ENCODE data around the gene CCDC122. TPM values are rescaled to one million over a fixed set of nuclear protein-coding genes. Genes with fewer than 3 reads are reported as not detected.

CCDC122 gene
- total and polyA plus RNA-seq, 4 donors, result 1.2 to 2.3 (median 1.7) TPM

GRCh38 chr13:43786766-43787517 is 92.6 kb downstream of the CCDC122 start, which contains the start of gene ENOX1:
TSS of gene ENOX1 (minus strand) at chr13:43786972.
- Histone ChIP-seq H3K9me3 (ENCODE audit: control insufficient read depth in 4 of 4, low read length in 3 of 4) (no peaks in the 10 kb centered on the region), H3K9ac (ENCODE audit: low read depth in 1 of 2, low read length in 2 of 2) (no peak within 1 kb of the TSS), H3K36me3 (ENCODE audit: control insufficient read depth in 4 of 4, insufficient read depth in 3 of 4, low read depth in 1 of 4, low read length in 3 of 4) (no peaks in the 10 kb centered on the region), H3K4me3 (ENCODE audit: low read depth in 1 of 3, low read length in 3 of 3) (peak within 1 kb of the TSS; percentile 56 to 65 (median 60)), H3K4me1 (ENCODE audit: control insufficient read depth in 4 of 4, insufficient read depth in 4 of 4, low read length in 3 of 4) (peaks cover 12 to 26% (median 22%) of the 10 kb centered on the region in 4 donors), H3K27me3 (ENCODE audit: control insufficient read depth in 4 of 4, insufficient read depth in 4 of 4, low read length in 3 of 4) (peaks cover 0 to 12% (median 4%) of the 10 kb centered on the region in 4 donors), H3K27ac (ENCODE audit: low read depth in 1 of 2, low read length in 2 of 2) (peak within 1 kb of the TSS in 1 of 2 donors; percentile 10)
- WGBS, result 1% methylated on average over 93 of the region's 93 CpGs
- TF ChIP-seq GABPA (IDR thresholded peaks at IDR 0.05 in 1 of 2, conservative IDR thresholded peaks at IDR 0.05 in 1 of 2) (no peak), RXRA (IDR thresholded peaks at IDR 0.05) (no peak), NR2F2 (IDR thresholded peaks at IDR 0.05) (no peak), ATF3 (IDR thresholded peaks at IDR 0.05) (no peak), CTCF (IDR thresholded peaks at IDR 0.05; ENCODE audit: low read depth, low read length, missing input control) (no peak), FOXA1 (IDR thresholded peaks at IDR 0.05) (no peak), RAD21 (IDR thresholded peaks at IDR 0.05) (peak in 1 of 2 donors; percentile 5)
- DNase-seq (ENCODE audit: low spot score), result peak; percentile 41

- H3K9ac ChIP-seq (ENCODE audit: low read depth in 1 of 2, low read length in 2 of 2), result no peak overlapping the region
- peaks cover 0 to 12% (median 4%) of the 10 kb centered on the region in 4 donors for H3K27me3 ChIP-seq (ENCODE audit: control insufficient read depth in 4 of 4, insufficient read depth in 4 of 4, low read length in 3 of 4)
- 1% methylated on average over 28 of the region's 28 CpGs for WGBS
- no peak for DNase-seq (ENCODE audit: low spot score)
- peaks cover 12 to 26% (median 22%) of the 10 kb centered on the region in 4 donors for H3K4me1 ChIP-seq (ENCODE audit: control insufficient read depth in 4 of 4, insufficient read depth in 4 of 4, low read length in 3 of 4)
- H3K4me3 ChIP-seq (ENCODE audit: low read depth in 1 of 3, low read length in 3 of 3), result peak overlapping the region; percentile 29 to 65 (median 60)
- no peaks in the 10 kb centered on the region for H3K9me3 ChIP-seq (ENCODE audit: control insufficient read depth in 4 of 4, low read length in 3 of 4)
- TF ChIP-seq ZBTB33 (IDR thresholded peaks at IDR 0.05) (no peak), TAF1 (conservative IDR thresholded peaks at IDR 0.05) (no peak), HNF4G (IDR thresholded peaks at IDR 0.05) (no peak), GABPA (IDR thresholded peaks at IDR 0.05 in 1 of 2, conservative IDR thresholded peaks at IDR 0.05 in 1 of 2) (no peak), REST (IDR thresholded peaks at IDR 0.05) (no peak), NR2F2 (IDR thresholded peaks at IDR 0.05) (no peak), EGR1 (IDR thresholded peaks at IDR 0.05; ENCODE audit: low read depth in 2 of 2) (no peak), FOXA2 (IDR thresholded peaks at IDR 0.05) (no peak), JUND (IDR thresholded peaks at IDR 0.05) (no peak), RAD21 (IDR thresholded peaks at IDR 0.05) (no peak), CTCF (IDR thresholded peaks at IDR 0.05; ENCODE audit: low read depth, low read length, missing input control) (no peak)
- no peaks in the 10 kb centered on the region for H3K36me3 ChIP-seq (ENCODE audit: control insufficient read depth in 4 of 4, insufficient read depth in 3 of 4, low read depth in 1 of 4, low read length in 3 of 4)
- H3K27ac ChIP-seq (ENCODE audit: low read depth in 1 of 2, low read length in 2 of 2), result no peak overlapping the region
These were observed 93.1 kb downstream of the CCDC122 start for GRCh38 chr13:43786472-43786765.

Measured in liver (tissue), 9 donors.